Measurements from ENCODE around the gene UHMK1.

UHMK1 gene

GRCh38 chr1:162530988-162531319 lies 33.3 kb downstream of the UHMK1 start:
- DNase-seq: no peak

- no peak for DNase-seq
These were observed 37.9 kb downstream of the UHMK1 start for GRCh38 chr1:162535501-162535900.

GRCh38 chr1:162536511-162536910 lies 38.9 kb downstream of the UHMK1 start:
- no peak for DNase-seq

- DNase-seq: no peak
These were observed 39.6 kb downstream of the UHMK1 start for GRCh38 chr1:162537216-162537615.

- DNase-seq: no peak
These were observed 41.3 kb downstream of the UHMK1 start for GRCh38 chr1:162538815-162539431.

GRCh38 chr1:162541619-162542141 lies 44.1 kb downstream of the UHMK1 start:
- no peak for DNase-seq

- DNase-seq: no peak
These were observed 45.6 kb downstream of the UHMK1 start for GRCh38 chr1:162543228-162543627.

GRCh38 chr1:162548170-162548569 lies 50.6 kb downstream of the UHMK1 start:
- DNase-seq: no peak

GRCh38 chr1:162549001-162549400 lies 51.4 kb downstream of the UHMK1 start:
- no peak for DNase-seq

- no peak for DNase-seq
These were observed 53.3 kb downstream of the UHMK1 start for GRCh38 chr1:162550925-162551324.

GRCh38 chr1:162551969-162552683 lies 54.5 kb downstream of the UHMK1 start:
- DNase-seq: no peak

- DNase-seq: no peak
These were observed 55.1 kb downstream of the UHMK1 start for GRCh38 chr1:162552684-162553252.

GRCh38 chr1:162554258-162554657 lies 56.6 kb downstream of the UHMK1 start:
- DNase-seq: no peak

GRCh38 chr1:162557536-162557935 lies 59.9 kb downstream of the UHMK1 start:
- no peak for DNase-seq

- no peak for DNase-seq
These were observed 62.9 kb downstream of the UHMK1 start for GRCh38 chr1:162560303-162561036.

- peak; percentile 91 for DNase-seq
These were observed 63.5 kb downstream of the UHMK1 start for GRCh38 chr1:162561037-162561615.

- no peak for DNase-seq
These were observed 64.2 kb downstream of the UHMK1 start, which contains the start of gene UAP1 for GRCh38 chr1:162561616-162562469. TSS of gene UAP1 (plus strand) at chr1:162561722. CDS start at chr1:162566069, 4,347 bp downstream.

GRCh38 chr1:162562470-162562828 lies 64.8 kb downstream of the UHMK1 start:
- DNase-seq: no peak

- no peak for DNase-seq
These were observed 67.2 kb downstream of the UHMK1 start for GRCh38 chr1:162564762-162565218.

- no peak for DNase-seq
These were observed 67.8 kb downstream of the UHMK1 start for GRCh38 chr1:162565460-162565859.

GRCh38 chr1:162566870-162567269 lies 69.3 kb downstream of the UHMK1 start:
- no peak for DNase-seq

- DNase-seq: no peak
These were observed 71.2 kb downstream of the UHMK1 start for GRCh38 chr1:162568802-162569201.

Data from NCI-H510A (cell line).